Skin epidermis (tissue), 12 donors: ENCODE data around the gene CDH15.
A peak's percentile ranks its signal among the peaks of the same experiment; 100 is the strongest.

Experiments used
- H3K27ac ChIP-seq, 21 experiments: fragments of 200-600 bp; sonication (generic) in 11 of 21; one replicate each; pipeline ENCODE4 v1.5.0; 2020; ENCODE audit warnings: mild to moderate bottlenecking in 3 of 21, inconsistent platforms in 2 of 21, moderate library complexity in 2 of 21
- H3K4me3 ChIP-seq, 7 experiments: fragments of 200-600 bp; sonication (generic) in 2 of 7; one replicate each; pipeline ENCODE4 v1.5.0; 2020; ENCODE audit warnings: inconsistent platforms in 2 of 7, mild to moderate bottlenecking in 2 of 7, moderate library complexity in 1 of 7

CDH15 gene

DNA sequence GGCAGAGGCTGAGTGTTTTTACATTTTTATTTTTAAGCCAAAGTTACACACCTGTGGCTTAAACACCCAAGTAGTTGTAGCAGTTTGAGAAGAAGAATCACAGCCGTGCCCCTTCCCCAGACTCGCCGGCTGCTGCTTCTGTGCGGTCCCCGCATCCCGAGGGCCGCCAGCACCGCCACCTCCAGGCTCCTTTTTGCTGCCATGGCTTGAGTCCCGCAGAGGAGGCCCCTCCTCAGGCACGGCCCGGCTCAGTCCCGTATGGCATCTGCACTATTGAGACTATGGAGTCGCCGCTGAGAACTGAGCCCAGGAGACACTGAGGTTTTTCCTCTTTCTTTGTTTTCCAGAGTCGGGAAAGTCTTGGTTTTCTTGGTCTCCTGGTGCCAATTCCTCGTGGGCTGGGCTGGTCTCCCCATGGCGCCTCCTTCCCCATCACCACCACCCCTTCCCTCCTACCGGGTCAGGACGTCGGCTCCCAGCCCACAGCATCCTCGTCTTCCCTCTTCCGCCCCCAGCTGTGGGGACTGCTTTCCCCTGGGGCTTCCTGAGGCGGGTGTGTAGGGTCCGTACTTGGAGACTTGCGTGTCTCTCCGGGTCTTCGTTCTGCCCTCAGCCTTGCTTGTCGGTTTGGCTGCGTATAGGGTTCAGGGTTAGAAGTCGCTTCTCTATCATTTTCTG is 32.6 kb upstream of the CDH15 start:
- no peak overlapping the region for H3K27ac ChIP-seq
- no peak overlapping the region for H3K4me3 ChIP-seq

DNA sequence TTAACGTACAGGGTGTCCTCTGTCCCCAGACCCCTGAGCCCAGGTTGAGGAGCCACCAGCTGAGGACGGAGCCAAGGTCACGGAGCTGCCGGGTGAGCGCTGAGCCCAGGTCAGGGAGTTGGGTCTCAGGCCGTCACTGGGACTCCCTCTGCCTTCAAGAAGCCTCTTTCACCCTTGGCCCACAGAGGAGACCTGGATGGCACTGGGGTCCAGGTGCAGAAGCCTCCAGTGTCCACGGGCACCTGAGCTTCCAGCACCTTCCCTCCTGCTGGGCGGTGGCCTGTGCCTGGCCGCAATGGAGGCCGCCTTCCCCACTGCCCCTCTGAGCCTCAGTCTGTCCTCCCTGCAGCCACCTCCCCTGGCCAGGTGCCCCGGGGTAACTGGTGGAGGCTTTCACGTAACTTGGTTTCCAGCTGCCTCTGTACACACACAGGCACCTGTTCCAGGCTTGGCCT is 31.6 kb upstream of the CDH15 start:
- H3K4me3 ChIP-seq: no peak overlapping the region
- no peak overlapping the region for H3K27ac ChIP-seq

DNA sequence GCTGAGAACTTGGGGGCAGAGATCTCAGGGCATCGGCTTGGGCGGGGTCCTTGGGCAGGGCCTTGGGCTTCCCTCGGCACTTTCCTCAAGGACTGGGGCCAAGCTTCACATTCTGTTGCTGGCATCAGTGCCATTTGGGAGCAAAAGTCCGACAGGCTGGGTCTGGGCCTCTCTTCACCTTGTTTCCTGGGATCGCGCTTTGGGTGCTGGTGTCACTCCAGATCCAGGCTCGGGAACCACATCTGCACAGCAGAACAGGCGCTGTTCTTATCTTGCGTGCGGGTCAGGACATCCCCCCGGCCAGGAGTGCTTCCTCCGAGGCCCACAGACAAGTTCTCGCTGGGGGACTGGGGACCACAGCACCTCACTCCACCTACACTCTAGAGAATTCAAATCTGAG is 31.1 kb upstream of the CDH15 start:
- Histone ChIP-seq H3K27ac (no peak overlapping the region), H3K4me3 (no peak overlapping the region)

DNA sequence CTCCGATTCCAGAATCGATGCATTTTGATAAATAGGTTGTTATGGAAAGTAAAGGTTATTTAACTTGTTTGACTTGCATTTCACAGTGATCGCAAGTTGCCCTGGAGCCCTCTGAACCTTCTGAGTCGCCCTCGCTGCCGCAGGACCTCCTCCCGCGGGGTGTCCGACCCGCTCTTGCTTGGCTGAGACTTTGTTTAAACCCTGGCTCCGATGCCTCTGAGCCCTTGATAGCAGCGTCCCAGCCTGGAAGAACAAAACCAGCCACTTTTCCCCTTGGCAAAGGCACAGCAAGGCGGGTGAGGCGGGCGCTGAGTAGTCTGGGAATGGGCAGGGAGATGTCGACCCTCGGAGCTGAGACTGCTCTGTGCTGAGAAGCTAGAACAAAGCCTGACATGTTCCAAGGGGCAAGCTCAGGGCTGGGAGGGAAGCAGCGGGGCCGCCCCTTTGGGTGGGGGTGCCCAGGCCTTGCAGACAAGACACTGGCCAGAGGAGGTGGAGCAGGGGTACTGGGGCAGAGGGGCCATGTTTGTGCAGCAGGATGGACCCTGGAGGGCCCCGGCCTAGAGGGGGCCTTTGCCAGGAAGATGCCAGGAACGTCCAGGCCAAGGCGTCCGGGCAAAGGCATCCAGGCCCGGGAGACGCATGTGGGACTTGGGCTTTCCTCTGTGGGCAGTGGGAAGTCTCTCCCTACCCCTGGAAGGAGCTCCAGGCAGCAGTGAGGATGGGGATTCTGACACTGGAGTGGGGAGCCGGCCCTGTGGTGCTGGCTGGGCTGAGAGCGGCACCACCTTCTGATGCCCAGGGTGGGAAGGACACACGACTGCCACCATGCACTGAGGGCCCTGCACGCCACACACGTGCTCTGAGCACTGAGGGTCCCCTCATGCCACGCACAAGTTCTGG is 30.3 kb upstream of the CDH15 start:
- H3K27ac ChIP-seq: no peak overlapping the region
- H3K4me3 ChIP-seq: no peak overlapping the region

GRCh38 chr16:89141884-89142267 is 29.7 kb upstream of the CDH15 start:
- H3K4me3 ChIP-seq: no peak overlapping the region
- peak overlapping the region in 1 of 21 experiments; percentile 47 for H3K27ac ChIP-seq

DNA sequence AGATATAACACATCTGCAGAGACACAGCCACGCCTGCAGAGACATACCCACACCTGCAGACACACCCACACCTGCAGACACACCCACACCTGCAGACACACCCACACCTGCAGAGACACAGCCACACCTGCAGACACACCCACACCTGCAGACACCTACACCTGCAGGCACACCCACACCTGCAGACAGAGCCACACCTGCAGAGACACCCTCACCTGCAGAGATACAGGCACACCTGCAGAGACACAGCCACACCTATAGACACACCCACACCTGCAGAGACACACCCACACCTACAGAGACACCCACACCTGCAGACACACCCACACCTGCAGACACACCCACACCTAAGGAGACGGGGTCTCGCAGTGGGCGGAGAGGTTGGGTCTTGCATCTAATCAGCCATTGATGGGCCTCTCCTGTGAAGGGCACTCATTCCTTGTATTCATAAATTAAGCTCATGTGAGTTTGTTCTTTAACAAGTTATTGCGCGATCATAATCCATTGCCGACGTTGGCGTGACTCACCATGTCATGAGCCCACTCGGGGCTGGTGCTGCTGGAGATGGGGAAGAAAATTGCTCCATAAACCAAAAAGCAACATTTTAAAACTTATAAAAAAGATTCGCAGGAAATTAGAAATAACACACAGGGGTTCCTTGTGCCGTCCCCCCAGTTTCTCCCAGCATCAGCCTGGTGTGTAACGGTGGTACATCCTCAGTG is 28.9 kb upstream of the CDH15 start:
- Histone ChIP-seq H3K27ac (no peak overlapping the region), H3K4me3 (no peak overlapping the region)

GRCh38 chr16:89143201-89143741 is 28.3 kb upstream of the CDH15 start:
- no peak overlapping the region for H3K27ac ChIP-seq

DNA sequence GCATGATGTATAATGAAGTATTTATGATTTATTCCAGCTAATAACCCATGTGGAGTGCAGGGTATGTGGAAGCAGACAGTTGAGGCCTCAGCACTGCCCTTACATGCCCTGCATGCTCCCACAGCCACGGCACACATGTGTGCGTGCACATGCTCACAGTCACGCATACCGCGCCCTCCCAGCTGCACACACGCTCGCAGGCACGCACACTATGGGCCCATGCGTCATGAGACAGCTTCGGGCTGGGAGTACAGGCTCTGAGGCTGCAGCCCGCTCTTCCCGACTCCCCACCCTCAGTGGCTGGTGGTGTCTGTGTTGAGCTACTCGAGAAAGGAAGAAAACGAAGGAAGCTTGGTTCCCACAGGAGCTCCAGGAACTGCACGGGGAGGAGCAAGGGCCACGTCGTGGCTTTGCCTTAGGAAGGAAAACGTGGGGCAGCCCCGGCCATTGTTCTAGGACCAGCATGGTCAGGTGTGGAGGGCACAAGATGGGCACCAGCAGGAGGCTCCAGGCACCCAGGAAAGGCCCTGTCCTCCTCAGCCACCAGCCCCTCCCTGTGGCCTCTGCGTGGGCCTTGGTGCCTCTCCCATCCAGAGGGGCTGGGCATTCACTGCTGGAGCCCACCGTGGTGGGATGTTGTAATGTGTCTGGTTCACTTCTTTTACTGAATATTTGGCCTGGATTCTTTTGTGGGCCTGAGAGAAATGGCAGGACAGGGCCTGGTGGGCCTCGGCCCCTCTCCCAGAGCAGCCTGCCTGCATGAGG is 27.5 kb upstream of the CDH15 start:
- Histone ChIP-seq H3K27ac (no peak overlapping the region), H3K4me3 (no peak overlapping the region)

More at GRCh38 chr16:89143201-89143741, 28.3 kb upstream of the CDH15 start:
- H3K4me3 ChIP-seq: no peak overlapping the region

- Histone ChIP-seq H3K4me3 (no peak overlapping the region), H3K27ac (no peak overlapping the region)
Measured at GRCh38 chr16:89144681-89145080, 26.9 kb upstream of the CDH15 start.

GRCh38 chr16:89145406-89146161 is 26.0 kb upstream of the CDH15 start:
- no peak overlapping the region for H3K27ac ChIP-seq
- H3K4me3 ChIP-seq: no peak overlapping the region

DNA sequence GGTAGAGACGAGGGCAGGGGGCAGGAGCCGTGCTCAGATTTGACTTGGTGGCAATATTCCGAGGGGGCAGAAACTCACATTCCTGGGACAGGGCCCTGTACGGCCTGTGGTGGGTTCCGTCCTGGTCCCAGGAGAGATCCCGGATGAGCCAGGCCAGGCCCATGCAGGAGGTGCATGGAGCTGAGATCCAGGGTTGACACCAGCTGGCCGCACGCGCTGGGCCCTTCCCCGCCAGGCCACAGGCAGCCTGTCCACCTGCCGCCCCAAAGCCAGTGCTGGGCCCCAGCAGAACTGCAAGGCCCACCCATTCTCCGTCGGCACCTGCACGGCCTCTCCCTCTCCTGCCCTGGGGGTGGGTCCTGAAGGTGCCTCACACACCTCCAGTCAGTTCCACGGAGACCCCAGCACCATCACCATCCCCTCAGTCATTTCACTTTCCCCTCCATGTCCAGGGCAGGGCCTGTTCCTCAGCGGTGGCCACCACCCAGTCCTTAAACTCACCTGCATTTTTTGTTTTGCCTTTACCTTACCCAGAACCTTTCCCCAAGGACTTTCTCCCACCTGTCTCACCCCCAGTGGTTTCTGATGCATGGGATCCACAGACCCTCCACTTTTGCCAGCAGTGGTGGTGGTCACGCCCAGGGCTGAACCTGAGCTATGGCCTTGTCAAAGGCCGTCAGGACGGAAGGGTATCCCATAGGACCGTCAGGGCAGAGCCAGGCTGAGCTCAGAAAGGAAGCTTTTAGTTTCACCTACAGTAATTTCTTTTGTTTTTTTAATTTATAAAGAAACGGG is 25.1 kb upstream of the CDH15 start:
- Histone ChIP-seq H3K27ac (no peak overlapping the region), H3K4me3 (no peak overlapping the region)

GRCh38 chr16:89147085-89147817 is 24.3 kb upstream of the CDH15 start:
- Histone ChIP-seq H3K27ac (no peak overlapping the region), H3K4me3 (no peak overlapping the region)

- no peak overlapping the region for H3K27ac ChIP-seq
- no peak overlapping the region for H3K4me3 ChIP-seq
Measured at GRCh38 chr16:89149386-89149785, 22.2 kb upstream of the CDH15 start.

DNA sequence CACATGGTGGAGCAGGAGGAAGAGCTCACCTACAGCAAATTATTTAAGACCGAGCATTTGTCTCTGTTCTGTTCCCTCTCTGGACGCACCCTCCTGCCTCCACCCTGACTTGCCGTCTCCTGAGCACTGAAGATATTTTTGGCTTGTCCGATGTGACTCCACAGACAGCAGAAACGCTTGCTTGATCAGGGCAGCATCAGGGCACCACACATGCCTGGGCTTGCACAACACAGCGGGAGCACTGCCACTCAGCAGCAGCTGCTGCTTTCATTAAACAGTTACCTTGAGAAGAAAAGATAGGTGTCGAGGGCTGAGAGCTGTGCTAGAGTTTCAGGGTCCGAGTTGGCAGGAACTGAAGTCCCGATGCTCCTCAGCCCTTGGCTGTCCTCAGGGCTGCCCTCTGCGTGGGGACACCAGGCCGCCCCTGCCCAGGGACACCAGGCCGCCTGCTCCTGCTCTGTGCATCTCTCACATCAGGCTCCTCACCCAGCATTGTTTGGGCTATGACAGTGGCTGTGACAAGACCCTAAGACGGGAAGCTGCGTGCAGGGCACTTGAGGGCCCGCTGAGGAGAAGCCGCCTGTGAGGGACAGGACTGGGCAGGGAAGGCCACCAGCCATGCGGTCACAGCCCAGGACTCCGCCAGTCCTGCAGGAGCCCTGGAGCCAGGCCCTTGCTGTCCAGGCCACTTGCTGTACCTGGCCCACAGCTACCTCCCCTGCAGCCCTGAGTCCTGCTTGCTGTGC is 21.3 kb upstream of the CDH15 start:
- peak overlapping the region in 3 of 21 experiments; percentile 8 to 24 (median 24) for H3K27ac ChIP-seq
- H3K4me3 ChIP-seq: no peak overlapping the region

DNA sequence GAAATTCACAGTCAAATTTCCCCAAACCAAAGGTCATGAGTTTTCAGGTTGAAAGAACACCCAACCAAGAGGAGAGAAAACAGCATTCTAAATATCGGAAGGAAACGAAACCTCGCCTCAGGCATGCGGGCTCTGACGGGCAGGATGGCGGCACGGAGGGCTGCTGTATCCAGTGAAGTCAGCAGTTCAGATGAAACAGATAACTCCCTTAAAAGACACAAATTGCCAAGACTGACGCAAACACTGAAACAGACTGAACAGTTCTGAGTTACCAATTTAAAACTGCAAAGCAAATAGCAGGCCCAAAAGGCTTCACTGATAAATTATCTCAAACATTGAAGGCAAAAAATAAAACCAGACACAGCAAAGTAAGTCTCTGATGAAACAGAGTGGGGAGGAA is 20.6 kb upstream of the CDH15 start:
- Histone ChIP-seq H3K4me3 (no peak overlapping the region), H3K27ac (no peak overlapping the region)

DNA sequence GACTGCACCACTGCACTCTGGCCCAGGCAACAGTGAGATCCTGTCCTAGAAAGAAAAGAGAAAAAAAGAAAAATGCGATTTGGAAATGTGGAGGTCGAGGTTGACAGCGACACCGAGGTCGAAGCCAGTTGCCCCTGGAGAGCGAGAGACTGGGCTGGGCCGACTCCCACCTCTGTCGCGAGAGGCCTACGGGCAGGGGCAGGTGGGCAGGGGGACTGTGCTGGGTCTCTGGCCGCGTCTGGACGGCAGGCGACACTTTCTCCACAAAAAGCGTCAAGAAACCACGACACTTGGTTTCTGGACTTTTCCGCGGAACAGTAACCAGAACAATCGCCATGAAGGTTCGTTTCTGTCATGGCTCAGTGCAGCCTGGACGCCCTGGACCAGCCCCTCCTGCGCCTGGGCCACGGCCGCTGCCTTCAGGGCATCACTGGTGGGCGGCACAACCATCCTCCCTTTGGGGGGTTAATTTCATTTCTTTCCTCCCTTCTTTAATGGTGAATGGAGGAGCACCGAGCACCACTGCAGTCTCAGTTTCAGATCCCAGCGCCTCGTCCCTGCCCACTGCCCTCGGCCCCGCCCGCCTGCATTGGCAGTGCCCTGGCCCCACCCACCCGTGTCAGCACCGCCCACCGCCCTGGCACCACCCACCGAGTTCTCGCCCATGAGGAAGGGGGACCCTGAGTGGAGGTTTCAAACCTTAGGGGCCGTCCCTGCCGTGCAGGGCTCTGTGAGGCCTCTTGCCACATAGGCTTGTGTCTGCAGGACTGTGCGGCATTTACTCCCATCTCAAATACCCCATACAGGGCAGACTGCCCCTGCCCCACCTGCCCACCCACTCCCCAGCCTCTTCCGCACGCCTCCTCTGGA is 18.5 kb upstream of the CDH15 start:
- Histone ChIP-seq H3K27ac (no peak overlapping the region), H3K4me3 (no peak overlapping the region)
